Stimulated activated CD8-positive, alpha-beta memory T cell treated with anti-CD3 and anti-CD28 coated beads, Interleukin-2, amount 100 ng/mL, for 1 hour (primary cell): ENCODE results near the gene PNPLA1.

ENCODE experiments used
- DNase-seq, 2 donors: peaks; one replicate each; pipeline ENCODE4 v3.0.0-alpha.2; 2020; ENCODE audit warnings: low read depth in 2 of 2

Gene PNPLA1

DNA sequence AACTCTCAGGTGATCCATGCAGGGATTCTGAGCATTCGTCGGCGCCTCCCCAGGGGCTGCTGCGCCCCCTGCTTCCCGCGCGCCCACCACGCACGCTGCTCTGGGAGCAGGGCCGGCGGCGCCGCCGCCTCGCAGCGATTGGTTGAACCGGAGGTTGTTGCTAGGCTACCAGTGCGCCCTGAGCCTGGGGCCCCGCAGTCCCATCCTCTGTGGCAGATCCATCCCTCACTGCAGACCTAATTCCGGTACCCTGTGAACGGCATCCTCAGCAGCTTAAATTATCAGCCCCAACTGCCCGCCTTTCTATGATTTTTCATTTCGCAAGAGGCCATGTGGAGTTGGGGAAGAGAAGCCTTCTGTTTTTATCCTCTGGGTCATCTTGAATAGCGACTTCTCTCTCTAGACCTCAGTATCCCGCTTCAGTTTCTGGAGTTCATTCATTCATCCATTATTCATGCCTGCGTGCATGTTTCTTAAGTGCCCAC is 15.4 kb downstream of the PNPLA1 start:
- DNase-seq: no peak

- no peak for DNase-seq
Observed at GRCh38 chr6:36285797-36286196, 15.9 kb downstream of the PNPLA1 start.

GRCh38 chr6:36286858-36287257 is 17.0 kb downstream of the PNPLA1 start:
- DNase-seq: no peak

DNA sequence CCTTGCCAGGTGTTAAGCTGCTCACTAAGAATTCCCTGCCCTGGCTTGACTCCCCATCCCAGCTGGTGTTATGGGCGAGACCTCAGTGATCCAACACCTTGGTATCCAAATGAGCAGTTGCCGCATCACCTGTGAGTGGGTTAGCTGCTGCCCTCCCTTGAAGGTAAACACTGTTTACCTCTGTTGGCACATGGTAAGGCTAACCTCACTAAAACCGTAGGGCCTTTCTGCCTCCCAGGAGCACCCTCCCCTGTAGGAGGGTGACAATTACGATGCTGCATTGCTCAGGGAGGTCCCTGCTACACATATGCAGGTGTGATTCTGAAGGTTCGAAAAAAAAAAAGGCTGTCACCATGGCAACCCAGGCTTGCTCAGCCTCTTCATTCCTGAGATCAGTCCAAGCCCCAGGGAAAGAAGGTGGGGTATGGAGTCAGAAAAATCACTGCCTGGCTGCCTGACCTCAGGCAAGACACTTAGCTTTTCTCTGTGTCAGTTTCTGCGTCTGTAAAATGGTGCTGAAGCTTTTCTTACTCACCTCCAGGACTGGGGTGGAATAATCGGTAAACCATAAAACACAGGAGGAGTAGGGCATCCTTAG is 19.5 kb downstream of the PNPLA1 start:
- no peak for DNase-seq

DNA sequence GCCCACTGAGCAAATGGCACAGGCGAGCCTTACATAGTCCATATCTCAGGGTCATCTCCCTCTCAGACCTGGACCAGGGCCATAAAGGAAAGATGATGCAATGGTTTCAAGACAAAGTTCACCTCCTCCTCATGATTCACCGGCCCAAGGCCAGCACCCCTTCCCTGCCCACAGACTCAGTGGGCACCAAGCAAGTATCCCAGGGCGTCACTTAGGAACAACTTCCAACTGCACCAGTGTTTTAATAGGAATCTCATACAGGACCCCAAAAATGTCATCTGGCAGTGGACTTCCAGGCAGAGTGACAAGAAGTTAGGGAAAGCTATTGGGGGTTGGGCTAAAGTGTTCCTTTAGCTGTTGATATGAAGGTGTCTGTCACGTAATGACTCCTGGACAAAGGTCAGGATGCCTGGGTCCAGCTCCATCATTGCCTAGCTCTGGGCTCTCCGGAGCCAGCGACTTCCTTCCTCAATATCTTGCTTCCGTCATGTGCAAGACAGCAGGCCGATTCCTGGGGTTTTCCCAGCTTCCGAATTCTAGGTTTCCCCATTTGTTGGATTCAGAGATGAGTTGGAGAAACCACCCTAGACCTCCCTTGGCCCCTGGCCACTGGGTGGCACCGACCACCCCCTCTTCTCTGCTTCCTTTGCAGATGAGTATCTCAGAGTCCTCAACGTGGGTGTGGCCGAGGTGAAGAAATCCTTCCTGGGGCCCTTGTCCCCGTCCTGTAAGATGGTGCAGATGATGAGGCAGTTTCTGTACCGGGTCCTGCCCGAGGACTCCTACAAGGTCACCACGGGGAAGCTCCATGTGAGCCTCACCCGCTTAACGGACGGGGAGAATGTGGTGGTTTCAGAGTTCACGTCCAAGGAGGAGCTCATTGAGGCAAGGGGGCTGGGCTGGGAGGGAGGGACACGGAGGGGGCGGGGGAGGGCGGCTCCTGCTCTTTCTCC is 21.1 kb downstream of the PNPLA1 start:
- DNase-seq: no peak

DNA sequence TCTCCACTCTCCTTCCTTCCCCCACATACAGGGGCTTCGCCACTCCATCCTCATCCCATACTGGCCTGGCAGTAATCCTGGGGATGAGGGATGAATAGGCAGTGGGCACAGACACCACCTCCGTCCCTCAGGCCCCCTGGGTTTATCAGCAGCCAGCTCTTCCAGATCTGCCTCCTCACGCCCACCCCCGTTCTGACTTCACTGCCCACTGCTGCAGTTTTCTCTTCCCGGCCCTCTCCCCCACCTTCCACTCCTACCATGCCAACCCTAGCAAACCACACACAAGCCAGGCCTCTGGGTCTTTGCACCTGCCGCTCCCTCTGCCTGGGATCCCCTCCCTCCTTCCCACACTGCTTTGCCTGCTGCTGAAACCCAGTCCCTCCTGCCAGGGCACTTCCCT is 22.3 kb downstream of the PNPLA1 start:
- DNase-seq: no peak

GRCh38 chr6:36296240-36296639 is 26.4 kb downstream of the PNPLA1 start:
- DNase-seq: no peak

- no peak for DNase-seq
Observed at GRCh38 chr6:36297051-36297450, 27.2 kb downstream of the PNPLA1 start.

- no peak for DNase-seq
Observed at GRCh38 chr6:36297511-36297910, 27.7 kb downstream of the PNPLA1 start.

GRCh38 chr6:36298027-36298426 is 28.2 kb downstream of the PNPLA1 start:
- no peak for DNase-seq

- DNase-seq: no peak
Observed at GRCh38 chr6:36301085-36301658, 31.3 kb downstream of the PNPLA1 start.

GRCh38 chr6:36301781-36302180 is 31.9 kb downstream of the PNPLA1 start:
- no peak for DNase-seq

DNA sequence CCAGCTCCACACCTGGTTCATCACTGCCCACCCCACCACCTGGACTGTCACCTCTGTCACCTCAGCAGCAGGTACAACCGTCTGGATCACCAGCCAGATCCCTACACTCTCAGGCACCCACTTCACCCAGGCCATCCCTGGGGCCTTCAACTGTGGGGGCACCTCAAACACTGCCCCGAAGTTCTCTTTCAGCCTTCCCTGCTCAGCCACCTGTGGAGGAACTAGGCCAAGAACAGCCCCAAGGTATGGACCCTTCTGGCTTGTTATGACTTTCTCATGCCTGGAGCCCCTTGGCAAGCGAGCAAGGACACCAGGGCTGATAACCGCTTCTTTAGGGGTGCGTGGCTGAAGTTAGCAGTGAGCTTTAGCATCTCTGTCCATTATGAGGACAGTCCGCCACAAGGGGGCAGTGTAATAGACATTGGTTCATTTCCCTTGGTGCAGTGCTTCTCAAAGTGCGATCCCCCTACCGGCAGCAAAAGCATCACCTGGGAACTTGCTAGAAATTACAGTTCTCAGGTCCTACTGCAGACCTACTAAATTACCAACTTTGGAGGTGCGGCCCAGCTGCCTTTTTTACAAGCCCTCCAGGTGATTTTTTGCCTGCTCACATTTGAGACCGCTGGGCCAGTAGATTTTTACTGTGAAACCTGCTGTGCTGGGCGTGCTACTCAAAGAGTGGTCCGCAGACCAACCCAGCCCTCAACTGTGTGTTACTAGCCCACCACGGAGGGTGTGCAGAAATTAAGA is 32.5 kb downstream of the PNPLA1 start:
- DNase-seq: peak; percentile 83 to 87

- no peak for DNase-seq
Observed at GRCh38 chr6:36305885-36306284, 36.0 kb downstream of the PNPLA1 start.

DNA sequence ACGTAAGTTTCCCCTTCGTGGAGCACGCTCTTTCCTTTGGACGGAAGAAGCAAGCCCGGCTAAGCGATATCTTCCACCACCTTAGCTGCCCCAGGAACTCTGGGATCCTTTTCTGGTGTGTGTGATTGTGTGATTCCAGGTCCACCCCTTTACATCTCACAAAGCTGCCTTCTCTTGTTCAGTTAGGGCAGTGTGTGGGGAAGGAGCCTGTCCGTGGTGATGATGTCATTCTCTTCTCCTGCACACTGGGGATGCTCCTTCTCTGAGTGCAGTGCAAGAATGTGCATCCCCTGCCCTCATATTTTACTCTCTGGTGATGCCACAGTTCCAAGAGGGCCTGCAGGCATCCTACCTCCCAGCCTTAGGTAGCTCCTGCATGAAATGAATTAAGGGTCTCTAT is 36.5 kb downstream of the PNPLA1 start:
- no peak for DNase-seq

GRCh38 chr6:36308514-36308913 is 38.7 kb downstream of the PNPLA1 start:
- DNase-seq: no peak

- DNase-seq: no peak
Observed at GRCh38 chr6:36309203-36309602, 39.3 kb downstream of the PNPLA1 start.

GRCh38 chr6:36309900-36310299 is 40.0 kb downstream of the PNPLA1 start:
- DNase-seq: no peak

GRCh38 chr6:36312854-36313648 is 43.2 kb downstream of the PNPLA1 start:
- DNase-seq: no peak

- DNase-seq: no peak
Observed at GRCh38 chr6:36313649-36313936, 43.7 kb downstream of the PNPLA1 start.

DNA sequence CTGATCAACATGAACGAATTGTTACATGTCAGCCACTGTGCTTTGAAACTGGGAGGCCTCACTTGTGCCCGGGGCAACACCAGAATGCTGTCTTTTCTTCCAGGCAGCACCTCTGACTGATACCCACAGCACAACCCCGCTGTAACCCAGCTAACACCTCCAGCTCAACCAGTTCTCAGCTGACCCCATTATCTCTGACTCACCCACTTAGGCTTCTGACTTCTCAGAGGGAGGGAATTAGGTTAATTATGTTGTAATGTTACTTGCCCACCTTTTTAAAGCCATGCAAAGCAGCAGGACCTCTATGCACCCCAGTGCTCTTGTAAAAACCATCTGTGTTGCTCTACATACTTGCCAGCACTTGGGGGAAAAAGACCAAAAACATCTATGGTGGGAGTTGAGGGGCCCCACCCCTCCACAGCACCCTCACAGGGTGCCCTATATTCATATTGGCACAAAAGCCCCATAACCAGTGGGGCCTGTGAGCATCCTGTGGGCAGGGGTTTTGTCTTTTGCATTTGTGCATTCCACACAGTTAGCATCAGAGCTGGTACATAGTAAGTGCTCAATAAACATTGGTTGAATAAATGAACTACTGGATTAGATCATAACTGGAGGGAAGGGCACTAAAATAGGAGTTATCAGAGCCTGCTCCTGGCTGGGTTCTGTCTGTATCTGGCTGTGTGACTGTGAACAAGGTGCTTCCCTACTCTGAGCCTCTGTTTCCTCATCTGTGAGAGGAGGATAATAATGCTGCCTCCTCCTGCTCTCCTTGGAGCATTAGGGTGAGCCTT is 44.6 kb downstream of the PNPLA1 start:
- no peak for DNase-seq
